ENCODE results near the gene HSPB8.
A peak's percentile ranks its signal among the peaks of the same experiment; 100 is the strongest.

Gene HSPB8

DNA sequence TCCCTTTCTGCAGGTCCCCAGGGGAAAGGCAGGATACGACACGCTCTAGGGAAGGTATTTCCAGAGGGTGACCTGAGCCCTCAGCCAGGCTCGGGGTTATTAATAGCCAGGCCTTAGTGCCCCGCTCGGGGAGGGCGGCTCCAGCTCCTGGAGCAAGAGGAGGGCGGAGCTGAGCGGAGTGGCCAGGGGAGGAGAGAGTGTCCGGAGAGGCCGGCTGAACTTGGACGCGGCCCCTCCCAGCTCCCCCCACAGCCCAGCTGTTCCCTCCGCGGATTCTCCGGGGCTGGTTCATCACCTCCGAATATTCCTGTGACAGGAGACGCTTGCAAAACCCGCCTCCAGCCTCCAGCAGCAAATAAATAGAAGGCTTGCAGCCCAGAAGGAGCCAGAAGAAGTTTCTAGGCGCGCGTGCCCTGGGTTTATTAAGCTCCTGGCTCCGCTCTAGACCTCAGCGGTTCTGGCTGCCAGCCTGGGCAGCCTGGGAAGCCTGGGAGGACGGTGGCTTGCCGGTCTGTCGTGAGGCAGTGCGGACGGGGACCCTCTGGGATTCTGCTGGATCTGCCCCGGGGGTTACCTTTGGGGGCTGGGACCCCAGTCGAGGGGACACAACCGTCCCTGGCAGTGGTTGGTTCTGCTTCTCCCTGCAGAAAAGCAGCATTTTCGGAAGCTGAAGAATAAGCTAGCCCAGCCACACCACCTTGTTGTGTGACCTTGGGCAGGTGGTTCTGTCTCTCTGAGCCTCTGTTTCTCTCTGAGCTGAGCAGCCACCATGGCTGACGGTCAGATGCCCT is at the start of gene HSPB8:
Gene HSPB8, plus strand, starts transcription at position 388 of the 791 bp plus-strand sequence. Its CDS starts 382 bp downstream, at position 770.
- peak in 51 of 56 donors; percentile 6 to 86 (median 48) for DNase-seq

DNA sequence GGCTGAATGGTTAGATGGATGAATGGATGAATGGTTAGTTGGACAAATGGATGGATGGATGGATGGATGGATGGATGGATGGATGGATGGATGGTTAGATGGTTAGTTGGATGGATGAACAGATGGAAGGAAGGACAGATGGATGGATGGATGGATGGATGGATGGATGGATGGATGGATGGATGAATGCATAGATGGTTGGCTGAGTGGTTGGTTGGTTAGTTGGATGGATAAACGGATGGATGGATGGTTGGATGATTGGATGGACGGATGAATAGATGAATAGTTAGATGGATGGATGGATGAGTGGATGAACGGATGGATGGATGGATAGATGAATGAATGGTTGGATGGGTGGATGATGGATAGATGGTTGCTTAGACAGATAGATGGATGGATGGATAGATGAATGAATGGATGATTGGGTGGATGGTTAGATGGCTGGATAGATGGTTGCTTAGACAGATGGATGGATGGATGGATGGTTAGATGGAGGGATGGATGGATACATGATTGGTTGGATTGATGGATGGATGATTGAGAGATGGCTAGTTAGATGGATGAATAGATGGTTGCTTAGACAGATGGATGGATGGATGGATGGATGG is 48.8 kb upstream of the HSPB8 start:
- no peak for DNase-seq

DNA sequence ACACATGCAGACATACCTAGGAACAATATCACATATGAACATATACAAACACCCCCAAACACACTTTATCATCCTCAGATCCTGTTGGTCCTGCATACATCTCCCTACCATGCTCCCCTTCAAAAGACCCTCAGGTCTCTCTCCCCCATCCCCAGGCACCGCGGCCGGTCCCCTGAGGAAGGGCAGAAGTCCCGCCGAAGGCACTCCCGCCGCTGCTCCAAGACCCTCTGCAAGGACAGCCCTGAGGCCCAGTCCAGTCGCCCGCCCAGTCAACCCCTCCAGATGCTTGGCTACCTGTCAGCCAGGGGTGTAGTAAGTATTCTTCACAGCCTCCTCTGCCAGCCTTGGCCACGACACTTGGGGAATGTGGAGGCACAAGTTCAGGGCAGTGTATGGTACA is 48.2 kb upstream of the HSPB8 start:
- no peak for DNase-seq

GRCh38 chr12:119134284-119135072 is 44.3 kb upstream of the HSPB8 start:
- no peak for DNase-seq

DNA sequence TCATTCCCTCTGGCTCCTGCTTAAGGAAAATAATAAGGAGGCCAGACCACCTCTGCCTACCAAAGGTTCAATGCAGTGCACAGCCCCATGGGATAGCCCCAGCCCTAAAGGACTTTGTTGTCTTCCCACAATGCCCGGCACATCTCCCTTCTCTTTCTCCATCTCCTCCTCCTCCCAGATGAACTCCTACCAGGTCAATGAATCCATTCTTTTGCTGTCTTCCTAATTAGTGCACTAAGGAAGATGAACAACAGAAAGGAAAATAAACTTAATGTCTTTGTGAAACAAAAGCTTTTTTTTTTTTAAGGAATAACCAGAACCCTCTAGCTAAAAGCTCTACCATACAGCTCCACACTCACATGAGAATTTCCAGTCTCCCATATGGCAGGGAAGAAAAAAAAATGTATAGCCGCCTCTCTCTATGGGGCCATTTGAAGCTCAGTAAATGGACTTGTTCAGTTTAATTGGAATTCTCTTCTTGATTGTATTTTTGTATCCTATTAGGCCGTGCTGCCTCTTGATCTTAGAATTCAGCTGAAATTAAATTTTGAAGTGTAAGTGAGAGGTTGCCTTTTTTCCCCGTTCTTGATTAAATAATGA is 41.8 kb upstream of the HSPB8 start:
- no peak for DNase-seq

GRCh38 chr12:119139448-119139847 is 39.3 kb upstream of the HSPB8 start:
- no peak for DNase-seq

- DNase-seq, result no peak
Measured at GRCh38 chr12:119145367-119145766, 33.4 kb upstream of the HSPB8 start.

DNA sequence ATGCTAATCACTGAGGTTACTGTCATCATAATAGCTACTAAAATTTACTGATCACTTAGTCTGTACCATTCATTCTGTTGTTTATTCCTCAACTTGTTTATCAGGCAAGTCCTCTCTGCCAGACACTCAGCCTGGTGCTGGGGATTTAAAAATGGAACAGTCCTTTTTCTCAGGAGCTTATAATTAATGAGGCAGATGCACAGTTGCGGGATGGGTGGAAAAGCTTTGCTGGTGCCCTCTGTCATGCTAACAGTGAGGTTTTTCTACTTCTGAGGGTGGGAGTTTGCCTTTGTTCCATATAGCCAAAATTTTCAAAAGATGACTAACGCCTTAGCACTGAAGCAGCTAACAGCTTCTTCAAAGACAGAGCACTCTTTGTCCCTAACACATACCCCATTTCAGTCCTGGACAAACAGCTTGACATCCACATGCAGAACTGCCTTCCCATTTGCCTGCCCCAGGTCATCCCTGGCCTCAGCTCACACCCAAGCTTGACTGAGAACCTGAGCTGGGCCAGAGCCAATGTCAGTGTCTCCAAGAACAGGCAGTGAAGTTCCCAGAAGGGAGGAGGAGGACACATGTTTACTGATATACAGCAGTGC is 30.8 kb upstream of the HSPB8 start:
- peak in 2 of 56 donors; percentile 3 to 5 for DNase-seq

- no peak for DNase-seq
Measured at GRCh38 chr12:119149270-119149669, 29.5 kb upstream of the HSPB8 start.

GRCh38 chr12:119151445-119152026 is 27.2 kb upstream of the HSPB8 start:
- DNase-seq, result no peak

GRCh38 chr12:119153477-119154434 is 25.0 kb upstream of the HSPB8 start:
- peak in 26 of 56 donors; percentile 1 to 56 (median 21) for DNase-seq

DNA sequence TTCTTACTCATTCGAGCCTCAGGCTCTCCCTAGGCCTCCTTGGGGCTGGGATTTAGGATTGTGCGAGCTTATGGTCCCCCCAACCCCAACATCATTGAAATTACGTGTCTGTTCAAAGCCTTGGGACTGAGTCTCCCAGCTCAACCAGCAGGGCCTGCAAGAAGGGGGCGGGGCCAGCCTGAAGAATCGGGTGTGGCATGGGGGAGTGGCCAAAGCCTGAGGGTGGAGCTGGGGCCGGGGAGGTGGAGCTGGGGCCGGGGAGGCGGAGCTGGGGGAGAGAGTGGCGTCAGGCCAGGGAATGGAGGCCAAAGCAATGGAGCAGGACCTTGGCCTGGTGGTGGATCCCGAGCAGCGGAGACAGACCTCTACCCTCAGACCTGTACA is 24.3 kb upstream of the HSPB8 start:
- peak in 2 of 56 donors; percentile 0 to 25 for DNase-seq

DNA sequence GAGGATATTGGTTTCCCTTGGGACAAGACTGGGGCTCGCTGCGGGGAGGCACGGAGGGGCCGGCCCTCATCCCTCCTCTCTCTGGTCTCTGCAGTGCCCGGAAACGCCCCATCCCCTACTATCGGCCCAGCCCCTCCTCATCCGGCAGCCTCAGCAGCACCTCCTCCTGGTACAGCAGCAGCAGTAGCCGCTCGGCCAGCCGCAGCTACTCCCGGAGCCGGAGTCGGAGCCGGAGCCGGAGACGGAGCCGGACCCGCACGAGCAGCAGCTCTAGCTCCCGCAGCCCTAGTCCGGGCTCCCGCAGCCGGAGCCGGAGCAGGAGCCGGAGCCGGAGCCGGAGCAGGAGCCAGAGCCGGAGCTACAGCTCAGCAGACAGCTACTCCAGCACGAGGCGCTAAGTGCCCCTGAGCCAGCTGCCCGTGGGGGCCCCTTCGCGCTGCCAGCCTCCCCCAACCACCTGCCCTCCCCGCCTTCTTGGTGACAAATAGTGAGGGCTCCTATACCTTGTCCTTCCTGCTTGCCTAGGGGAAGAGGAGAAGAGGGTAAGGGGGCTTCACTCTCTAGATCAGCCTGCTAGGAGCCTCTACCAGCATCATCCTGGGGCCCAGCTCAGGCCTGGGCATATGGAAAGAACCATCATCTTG is 22.2 kb upstream of the HSPB8 start:
- no peak for DNase-seq

GRCh38 chr12:119157528-119157927 is 21.2 kb upstream of the HSPB8 start:
- peak in 1 of 56 donors; percentile 14 for DNase-seq

GRCh38 chr12:119157978-119158377 is 20.8 kb upstream of the HSPB8 start:
- no peak for DNase-seq

GRCh38 chr12:119158402-119158801 is 20.3 kb upstream of the HSPB8 start:
- DNase-seq, result no peak

DNA sequence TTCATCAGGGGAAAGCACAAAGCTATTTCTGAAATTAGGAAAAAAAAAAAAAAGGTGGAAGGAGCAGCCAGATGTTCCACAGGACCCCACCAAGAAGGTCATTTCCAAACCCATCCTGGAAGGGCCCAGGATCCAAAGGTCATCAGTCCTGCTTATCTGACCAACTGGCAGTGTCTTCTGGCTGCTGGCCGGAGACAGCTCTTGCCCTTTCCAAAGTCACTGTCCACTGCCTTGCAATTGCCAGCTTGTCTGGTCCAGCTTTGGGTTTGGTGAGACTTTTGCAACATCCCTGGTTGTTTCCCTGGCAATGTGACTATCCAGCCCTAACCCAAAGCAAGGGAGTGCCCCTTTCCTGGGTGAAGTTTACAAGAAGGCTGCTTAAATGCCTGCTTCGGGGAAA is 18.9 kb upstream of the HSPB8 start:
- no peak for DNase-seq

DNA sequence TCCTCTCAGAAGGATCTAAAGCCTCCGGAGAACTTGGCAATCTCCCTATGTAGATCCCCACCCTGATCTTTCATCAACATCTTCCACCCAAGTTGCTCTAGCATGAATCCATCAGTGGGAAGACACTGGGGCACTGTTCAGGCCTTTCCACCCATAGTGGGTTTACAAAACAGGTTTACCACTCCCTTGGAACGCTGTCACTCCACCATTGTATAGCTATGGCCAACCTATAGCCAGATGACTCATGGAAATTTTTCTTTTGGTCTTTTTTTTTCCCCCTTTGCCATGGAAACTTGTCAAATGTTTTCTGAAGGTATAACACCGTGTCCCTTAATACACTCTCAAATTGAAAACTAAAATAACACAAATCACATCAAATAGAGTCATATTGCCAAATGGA is 10.8 kb upstream of the HSPB8 start:
- no peak for DNase-seq

GRCh38 chr12:119168721-119169120 is 10.0 kb upstream of the HSPB8 start:
- DNase-seq, result no peak

Data from nucleus accumbens (tissue), 56 donors.